Measurements from ENCODE around the gene KAT14.
"Not testable (repeated sequence)": the region's sequence is repeated elsewhere in the genome, so short reads cannot be mapped to it uniquely, and the experiment has no call there.

KAT14 gene

GRCh38 chr20:18165553-18165952 is 27.9 kb downstream of the KAT14 start:
- FAIRE-seq: no peak

- FAIRE-seq: no peak
These were observed 28.7 kb downstream of the KAT14 start for GRCh38 chr20:18166241-18166881.

- no peak for FAIRE-seq
These were observed 29.3 kb downstream of the KAT14 start for GRCh38 chr20:18166950-18167349.

DNA sequence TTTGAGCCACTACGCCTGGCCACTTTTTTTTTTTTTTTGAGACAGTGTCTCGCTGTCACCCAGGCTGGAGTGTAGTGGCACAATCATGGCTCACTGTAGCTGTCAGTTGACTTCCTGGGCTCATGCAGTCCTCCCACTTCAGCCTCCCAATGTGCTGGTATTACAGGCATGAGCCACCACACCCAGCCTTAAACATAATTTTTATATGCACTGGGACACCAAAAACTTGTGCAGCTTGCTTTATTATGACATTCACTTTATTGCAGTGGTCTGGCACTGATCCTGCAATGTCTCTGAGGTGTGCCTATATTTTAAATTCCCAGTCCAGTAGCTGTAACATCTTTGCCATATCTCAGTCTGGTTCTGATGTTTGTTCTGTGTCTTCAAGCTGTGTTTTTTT is 34.7 kb downstream of the KAT14 start:
- no peak for FAIRE-seq

DNA sequence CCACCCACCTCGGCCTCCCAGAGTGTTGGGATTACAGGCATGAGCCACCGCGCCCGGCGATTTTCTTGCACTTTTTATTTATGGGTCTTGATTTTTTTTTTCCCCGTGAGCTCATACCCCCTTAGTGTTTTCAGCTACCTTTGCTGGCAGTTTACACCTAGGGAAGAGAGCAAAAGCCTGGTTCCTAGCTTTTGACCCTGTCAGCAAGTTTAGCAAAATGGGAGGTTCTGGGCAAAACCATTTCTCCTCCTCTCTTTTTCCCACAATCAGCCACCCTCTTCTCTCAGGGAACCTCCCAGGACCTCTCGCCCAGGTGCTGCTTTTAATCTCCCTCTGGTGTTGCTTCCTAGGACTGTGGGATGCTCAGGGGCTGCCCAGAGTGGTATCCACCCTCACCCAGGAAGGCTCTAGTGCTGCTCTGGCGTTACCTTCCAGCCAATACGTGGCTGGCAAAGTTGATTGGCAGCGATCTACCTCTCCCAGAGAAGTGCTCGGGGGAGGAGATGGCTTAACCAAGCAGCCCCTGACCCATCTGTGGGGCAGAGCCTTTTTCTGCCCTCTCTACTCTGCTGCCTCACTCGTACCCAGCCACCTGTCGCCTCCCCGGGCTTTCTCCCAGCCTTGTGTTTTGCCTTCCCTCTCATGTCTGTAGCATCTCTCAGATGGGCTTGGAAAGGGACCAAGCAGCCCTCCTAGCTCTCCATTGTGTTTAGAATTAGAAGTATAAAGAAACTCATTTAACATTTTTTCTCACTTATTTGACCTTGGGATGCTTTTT is 37.4 kb downstream of the KAT14 start:
- no peak for FAIRE-seq

DNA sequence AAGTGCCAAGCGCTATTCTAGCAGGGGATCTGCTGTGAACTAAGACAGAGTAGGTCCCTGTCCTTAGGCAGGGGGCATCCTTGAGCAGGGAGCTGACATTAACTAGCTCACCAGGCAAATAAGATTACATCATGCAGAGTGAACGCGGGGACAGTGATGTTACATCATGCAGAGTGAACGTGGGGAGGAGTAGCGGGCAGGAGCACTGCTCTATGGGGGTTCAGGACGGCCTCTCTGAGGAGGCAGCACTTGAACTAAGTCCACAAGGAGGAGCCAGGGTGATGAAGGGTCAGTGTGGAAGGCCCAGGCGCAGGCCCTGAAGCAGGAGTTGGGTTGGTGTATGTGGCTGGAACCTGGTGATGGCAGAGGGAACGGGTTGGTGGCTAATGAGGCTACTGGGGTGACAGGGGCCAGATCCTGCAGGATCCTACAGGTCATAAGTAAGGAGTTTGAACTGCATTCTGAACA is 38.7 kb downstream of the KAT14 start:
- no peak for FAIRE-seq

DNA sequence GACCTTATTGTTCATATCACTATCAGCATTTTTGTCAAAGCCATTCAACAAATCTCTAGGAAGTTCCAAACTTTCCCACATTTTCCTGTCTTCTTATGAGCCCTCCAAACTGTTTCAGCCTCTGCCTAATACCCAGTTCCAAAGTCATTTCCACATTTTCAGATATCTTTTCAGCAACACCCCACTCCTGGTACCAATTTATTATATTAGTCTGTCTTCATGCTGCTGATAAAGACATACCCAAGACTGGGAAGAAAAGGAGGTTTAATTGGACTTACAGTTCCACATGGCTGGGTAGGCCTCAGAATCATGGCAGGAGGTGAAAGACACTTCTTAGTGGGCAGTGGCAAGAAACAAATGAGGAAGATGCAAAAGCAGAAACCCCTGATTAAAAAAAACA is 42.7 kb downstream of the KAT14 start:
- FAIRE-seq: not testable (repeated sequence)

DNA sequence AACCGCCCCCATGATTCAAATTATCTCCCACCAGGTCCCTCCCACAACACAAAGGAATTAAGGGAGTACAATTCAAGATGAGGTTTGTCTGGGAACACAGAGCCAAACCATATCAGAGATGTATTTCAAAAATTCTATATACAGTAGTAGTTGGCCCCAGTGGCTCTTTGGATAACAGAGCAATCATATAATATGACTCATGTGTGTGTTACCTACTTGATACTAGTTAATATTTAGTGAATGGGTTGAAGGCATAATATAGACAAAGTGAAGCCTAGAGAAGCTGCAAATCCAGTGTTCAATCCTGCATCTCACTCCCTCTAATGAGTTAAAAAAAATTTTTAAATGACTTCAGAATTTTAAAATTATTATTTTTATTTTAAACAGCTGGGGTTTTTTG is 43.2 kb downstream of the KAT14 start:
- no peak for FAIRE-seq

DNA sequence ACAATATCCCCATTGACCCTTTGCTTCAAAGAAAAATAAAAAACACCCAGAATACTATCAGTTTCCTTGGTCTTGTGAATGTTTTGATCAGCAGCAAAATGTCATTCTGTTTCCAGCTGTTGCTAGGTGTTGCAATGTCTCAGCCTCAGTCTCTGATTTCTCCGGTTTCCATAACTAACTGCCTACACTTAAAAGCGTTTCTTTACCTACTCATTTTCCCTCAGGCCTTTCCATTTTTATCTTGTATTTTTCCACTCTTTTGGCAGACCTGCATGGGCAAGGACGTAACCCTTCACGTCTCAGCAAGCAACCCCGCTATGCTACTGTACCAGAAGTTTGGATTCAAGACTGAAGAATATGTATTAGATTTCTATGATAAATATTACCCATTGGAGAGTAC is 49.4 kb downstream of the KAT14 start:
- no peak for FAIRE-seq

DNA sequence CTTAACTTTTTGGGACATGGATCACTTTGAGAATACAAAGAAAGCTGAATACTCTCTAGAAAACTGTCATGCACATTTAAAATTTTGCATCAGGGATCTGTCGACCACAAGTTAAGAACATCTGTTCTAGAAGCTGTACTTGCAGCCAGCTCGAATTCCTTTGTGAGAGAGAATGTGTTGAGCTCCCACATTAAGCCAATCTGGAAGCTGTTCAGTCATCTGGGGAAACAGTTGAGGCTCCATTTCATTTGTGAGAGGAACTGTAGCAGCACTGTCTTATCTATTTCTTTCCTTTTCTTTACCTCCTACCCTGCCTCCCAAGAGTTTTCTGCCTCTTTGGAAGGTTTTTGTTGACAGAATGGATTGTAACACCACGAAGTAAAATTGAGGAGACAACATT is 50.8 kb downstream of the KAT14 start:
- FAIRE-seq: no peak

- FAIRE-seq: no peak
These were observed 52.9 kb downstream of the KAT14 start for GRCh38 chr20:18190338-18191233.

GRCh38 chr20:18191306-18191705 is 53.6 kb downstream of the KAT14 start:
- FAIRE-seq: no peak

GRCh38 chr20:18194461-18194860 is 56.8 kb downstream of the KAT14 start:
- FAIRE-seq: not testable (repeated sequence)

- no peak for FAIRE-seq
These were observed 58.3 kb downstream of the KAT14 start for GRCh38 chr20:18195931-18196330.

DNA sequence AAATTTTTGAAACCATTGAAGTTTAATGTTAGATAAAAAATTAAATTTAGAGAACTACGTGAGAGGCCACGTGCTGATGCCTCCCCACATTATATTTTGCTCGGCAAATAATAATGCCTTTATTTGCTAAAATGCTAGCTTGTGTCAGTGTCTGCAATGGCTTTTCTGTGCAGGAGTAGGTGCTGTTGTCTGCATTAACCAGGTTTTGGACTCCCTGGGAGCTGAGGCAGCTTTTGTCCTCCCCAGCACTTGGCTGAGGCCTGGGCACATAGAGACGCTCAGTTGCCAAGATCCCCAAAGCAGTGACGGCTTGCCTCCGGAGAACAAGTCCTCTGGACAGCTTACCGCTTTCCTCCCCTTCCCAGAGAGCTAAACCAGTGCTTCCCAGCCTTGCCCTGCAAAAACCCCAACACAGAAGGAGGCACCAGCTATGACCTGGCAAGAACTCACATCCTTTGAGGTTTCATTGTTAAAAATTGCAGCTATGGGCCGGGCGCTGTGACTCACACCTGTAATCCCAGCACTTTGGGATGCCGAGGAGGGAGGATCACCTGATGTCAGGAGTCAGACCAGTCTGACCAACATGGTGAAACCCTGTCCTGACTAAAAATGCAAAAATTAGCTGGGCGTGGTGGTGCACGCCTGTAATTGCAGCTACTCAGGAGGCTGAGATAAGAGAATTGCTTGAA is 59.9 kb downstream of the KAT14 start:
- FAIRE-seq: no peak

DNA sequence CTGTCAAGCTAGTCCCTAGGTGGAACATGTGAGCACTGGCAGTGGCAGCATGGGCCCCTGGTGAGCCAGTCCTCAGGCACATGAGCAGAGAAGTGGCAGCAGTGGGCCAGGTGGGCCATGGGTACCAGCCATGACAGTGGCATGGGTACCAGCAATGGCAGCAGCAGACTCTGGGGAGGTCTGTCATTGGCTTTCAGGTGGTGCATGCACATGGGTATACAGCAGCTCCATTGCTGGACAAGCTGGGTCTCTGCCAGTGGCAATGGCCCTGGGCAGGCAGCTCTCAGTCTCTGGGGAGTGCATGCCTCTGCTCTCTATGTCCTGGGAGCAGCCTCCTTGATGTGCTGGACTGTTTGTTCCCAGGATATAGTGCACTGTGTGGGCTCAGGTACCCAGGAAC is 65.3 kb downstream of the KAT14 start:
- FAIRE-seq: no peak

DNA sequence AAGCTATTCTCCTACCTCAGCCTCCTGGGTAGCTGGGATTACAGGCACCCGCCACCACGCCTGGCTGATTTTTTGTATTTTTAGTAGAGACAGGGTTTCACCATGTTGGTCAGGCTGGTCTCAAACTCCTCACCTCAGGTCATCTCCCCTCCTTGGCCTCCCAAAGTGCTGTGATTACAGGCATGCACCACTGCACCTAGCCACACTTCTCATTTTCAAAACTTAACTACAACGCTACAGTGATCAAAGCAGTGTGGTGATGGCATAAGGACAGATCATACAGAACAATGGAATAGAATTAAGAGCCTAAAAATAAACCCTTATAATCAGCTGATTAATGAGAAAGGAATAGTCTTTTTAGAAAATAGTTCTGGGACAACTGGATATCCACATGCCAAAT is 66.0 kb downstream of the KAT14 start:
- FAIRE-seq: not testable (repeated sequence)

GRCh38 chr20:18213002-18213401 is 75.3 kb downstream of the KAT14 start:
- no peak for FAIRE-seq

DNA sequence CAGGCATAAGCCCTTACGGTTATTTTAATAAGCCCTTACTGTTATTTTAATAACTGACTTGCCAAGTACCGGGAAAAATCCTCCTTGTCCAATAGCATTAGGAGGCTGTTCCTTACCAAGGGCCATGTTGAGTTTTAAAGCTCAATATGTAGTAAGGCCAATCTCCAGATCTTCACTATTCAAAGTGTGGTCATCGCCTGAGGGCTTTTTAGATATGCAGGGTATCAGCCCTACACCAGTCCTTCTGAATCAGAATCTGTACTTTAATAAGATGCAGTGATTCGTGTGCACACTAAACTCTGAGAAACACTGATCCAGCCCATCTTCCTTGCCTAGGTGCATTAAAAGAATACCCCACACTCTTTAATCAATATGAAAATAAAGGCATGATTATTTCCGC is 77.9 kb downstream of the KAT14 start:
- no peak for FAIRE-seq

DNA sequence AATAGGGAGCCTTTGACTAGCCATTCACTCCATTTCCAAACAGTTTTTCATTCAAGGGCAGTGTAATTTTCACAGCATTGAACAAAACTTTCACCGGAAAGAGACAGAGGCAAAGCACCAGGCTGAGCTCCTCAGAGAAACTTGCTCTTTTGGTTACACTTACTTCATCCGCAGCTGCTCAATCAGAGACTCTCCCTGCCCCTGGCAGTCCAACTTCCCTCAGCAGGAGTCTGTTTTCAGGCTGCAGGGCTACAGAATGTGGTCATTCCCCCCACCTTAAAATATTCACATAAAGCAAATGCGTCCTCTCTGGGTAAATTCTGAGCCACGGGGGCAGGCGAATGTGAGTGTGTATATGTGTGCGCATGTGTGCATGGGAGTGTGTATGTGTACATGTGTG is 80.6 kb downstream of the KAT14 start:
- no peak for FAIRE-seq

DNA sequence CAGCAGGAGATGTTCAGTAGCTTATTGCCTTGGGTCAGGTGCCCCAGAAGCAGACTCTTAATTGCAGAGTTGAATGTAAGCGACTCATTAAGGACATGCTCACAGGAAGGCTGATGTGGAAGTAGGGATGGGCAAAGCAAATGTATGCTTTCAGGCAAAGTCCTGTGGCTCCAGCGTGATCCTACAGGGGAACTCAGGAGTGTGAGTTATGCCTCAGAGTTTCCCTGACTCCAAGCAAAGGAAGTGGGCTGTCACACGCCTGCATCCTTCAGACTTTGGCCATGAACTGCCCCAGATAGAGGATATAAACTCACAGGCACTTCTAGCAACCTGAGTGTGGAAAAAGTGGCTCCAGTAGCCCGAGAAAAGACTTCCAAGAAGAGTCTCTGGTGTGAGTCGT is 85.7 kb downstream of the KAT14 start:
- FAIRE-seq: no peak

GRCh38 chr20:18224968-18225568 is 87.4 kb downstream of the KAT14 start:
- FAIRE-seq: no peak

All from colon (tissue), 2 donors.